NCI-H2196 (cell line): ENCODE results near the gene F12.

Experiments
- DNase-seq: peaks from one replicate; lab custom pipeline; 2025; ENCODE audit not compliant: unreplicated experiment; lab: John Stamatoyannopoulos, UW

F12 gene

DNA sequence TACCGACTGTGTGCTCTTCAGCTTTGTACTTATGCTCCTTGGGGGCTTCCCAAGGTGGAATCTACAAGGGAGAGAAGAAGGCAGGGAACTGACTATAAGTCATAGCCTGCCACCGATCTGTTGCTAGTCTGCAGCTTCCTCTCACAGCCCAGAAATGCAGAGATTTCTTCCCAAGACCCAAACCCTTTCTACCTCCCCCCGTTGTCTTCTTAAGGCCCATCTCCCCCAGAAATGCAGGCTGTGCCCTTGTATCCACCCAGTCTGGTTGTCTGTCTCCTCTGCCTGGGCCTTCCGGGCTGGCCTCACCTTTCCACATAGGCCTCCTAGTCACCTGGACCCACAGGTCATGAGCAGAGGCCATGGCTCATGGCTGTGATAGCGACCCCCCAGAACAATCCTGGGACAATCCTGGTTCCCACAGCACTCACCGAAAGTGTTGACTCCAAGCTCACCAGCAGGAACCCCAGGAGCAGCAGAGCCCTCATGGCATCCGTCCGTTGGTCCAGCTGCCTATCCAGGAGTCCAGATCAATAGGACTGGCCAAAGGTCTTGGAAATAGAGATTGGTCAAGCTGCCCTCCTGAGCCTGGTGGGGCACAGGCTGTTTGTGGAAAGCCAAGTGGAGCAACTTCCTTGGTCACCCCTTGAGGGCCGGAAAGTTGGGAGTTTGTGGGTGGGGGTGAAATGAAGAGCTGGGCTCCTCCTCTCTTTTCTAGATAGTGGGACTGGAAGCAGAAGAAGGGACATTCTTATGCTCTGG lies at the start of gene F12:
F12 (minus strand) TSS at position 522 of the 759 bp plus-strand sequence; CDS start at position 485, 37 bp downstream.
- DNase-seq: no peak

DNA sequence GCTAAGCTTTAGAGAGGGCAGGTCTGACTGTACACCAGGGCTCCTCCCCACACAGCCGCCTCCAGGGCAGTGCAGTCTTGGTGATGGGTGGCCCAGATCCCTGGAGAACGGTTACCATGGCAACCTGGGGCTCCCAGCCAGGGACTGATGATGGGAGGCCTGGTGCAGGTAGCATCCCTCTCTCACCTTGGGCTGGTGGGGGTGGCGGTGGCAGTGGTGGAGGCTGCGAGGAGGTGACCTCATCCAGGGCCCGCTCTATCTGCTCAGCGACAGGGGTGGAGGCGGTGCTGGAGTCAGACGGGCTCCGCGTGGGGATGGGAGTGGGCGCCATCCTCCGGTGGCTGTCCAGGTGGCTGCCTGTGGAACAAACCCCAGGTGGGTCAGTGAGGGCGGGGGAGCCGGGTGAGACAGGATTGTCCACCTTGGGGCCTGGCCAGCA lies 49.6 kb upstream of the F12 start:
- peak; percentile 41 for DNase-seq

DNA sequence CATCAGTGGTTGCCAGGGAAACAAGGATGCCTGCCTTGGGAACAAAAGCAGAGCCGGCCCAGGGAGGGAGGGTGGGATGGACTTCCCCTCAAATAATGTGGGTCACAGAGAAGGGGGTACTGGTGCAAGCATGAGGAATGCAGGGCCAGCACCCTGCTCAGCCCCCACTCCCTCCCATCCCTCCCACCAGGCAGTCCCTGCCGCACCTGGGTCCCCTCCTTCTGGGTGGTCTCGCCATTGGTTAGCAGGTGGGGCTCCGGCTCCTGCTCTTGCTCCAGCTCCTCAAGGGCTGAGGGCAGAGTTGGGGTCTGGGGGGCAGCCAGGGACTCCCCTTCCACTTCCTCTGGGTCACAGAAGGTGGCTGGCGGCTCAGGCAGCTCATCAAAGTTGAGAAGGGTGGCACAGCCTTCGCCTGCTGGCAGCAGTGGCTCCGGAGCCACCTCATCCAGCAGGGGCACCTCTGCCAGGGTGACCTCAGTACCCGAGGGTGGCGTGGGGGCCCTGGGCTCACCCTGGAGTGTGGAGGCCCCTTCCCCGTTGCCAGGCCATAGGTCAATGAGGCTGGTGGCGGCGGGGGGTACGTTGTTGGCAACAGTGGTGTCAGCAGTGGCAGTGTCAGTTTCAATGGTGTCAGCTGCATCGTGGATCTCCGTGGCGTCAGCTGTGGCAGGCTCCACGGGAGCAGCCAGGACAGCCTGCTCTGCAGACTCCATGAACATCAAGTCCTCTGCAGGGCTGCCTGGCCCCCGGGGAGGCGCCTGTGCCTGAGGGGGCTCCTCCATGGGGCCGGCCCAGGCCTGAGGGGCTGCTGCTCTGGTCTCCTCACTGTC lies 48.7 kb upstream of the F12 start:
- no peak for DNase-seq

DNA sequence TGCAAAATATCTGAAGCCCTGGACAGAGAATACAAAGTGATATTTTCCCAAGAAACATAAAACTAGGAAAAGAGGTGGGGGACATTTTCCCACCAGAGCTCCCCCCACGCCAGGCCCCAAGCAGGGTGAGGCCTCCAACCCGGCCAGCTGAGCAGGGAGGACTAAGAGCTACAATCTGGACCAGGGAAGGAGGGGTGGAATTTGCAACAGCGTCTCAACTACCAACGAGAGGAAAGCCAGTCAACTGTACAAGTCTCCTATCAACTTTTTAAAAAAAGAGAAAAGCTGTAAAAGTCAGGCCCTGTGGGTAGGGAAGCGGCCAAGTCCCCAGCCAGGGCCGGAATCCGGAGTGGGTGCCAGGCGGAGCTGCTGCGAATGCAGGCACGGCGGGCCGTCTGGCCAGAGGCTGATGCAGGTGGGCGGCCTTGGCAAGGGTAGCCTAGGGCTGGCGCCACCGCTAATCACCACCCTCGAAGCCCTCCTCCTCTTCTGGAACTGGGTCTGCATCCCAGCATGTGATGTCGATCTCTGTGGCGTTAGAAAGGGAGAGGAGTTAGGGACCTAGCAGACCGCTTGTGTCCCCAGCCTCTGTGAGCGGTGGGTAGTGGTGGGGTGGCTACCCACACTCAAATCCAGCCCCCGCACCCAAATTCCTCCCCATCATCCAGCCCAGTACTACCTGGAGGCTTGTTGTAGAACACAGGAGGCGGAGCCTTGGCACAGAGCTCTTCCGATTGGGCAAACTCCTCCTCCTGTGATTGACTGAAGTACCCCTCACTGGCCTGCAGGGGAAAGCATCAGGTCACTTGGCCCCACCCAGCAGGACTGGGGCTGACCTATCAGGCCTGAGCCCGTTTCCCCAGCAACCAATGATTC lies 47.9 kb upstream of the F12 start:
- peak; percentile 98 for DNase-seq

- no peak for DNase-seq
Measured at GRCh38 chr5:177456591-177456964, 47.2 kb upstream of the F12 start.

GRCh38 chr5:177455661-177456590 lies 46.6 kb upstream of the F12 start:
- peak; percentile 93 for DNase-seq

GRCh38 chr5:177455036-177455660 lies 45.8 kb upstream of the F12 start:
- peak; percentile 93 for DNase-seq

DNA sequence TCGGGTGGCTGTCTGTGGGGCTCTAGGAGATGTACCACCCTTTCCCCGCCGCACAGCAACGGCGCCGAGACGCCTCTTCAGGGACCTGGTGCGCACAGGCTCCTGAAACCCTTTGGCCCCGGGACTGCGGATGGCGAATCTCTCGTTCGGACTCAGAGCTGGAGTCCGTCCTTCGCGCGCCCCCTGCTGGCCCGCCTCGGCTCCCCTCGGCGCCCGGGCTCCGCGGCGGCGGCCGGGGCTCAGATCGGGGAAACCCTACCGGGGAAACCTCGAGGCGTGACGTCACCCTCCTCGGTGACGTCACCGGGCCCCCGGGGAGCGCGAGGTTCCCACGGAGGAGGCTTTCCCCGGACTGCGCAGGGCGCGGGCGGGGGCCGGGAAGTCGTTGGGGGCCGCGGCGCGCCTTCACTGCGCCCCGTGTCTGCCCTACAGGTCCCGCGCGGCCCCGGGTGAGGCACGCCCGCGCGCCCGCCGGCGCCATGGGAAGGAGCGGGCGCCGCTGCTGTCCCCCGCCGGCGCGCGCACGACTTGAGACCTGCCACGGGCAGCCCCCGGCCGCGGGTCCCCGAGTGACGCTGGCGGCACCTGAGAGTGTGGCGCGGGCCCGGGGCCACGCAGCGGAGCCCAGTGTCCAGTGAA lies 45.2 kb upstream of the F12 start:
- DNase-seq: peak; percentile 93

GRCh38 chr5:177453852-177454396 lies 44.6 kb upstream of the F12 start:
- no peak for DNase-seq

GRCh38 chr5:177452688-177453638 lies 43.6 kb upstream of the F12 start:
- no peak for DNase-seq

DNA sequence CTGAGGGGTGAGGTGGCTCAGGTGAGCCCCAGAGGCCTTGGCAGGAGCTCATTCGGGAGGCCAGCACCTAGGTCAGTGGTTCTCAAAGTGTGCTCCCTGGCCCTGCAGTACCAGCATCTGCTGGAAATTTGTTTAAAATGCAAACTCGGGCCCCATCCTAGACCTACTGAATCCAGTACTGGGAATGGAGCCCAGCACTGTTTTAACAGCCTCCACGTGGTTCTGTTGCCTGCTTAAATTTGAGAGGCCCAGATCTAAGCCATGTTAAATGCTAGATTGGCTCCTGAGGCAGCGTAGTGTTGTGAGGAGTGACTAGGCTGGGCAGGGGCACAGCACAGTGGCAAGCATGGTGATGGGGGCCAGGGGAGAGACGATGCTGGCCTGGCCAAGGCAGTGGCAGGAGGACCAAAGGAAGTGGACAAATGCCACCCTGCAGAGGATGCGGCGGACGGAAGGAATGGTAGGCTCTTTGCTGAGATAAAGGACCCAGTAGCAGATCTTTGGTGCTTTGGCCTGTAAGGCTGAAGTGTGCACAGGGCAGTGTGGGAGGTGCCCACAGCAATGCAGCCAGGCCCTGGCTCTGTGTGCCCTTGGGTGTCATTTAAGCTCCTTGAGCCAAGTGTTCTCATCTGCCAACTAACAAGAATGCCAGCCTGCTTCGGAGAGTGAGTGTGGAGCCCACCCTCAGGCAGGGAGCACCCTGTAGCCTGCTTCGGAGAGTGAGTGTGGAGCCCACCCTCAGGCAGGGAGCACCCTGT lies 41.5 kb upstream of the F12 start:
- DNase-seq: no peak

DNA sequence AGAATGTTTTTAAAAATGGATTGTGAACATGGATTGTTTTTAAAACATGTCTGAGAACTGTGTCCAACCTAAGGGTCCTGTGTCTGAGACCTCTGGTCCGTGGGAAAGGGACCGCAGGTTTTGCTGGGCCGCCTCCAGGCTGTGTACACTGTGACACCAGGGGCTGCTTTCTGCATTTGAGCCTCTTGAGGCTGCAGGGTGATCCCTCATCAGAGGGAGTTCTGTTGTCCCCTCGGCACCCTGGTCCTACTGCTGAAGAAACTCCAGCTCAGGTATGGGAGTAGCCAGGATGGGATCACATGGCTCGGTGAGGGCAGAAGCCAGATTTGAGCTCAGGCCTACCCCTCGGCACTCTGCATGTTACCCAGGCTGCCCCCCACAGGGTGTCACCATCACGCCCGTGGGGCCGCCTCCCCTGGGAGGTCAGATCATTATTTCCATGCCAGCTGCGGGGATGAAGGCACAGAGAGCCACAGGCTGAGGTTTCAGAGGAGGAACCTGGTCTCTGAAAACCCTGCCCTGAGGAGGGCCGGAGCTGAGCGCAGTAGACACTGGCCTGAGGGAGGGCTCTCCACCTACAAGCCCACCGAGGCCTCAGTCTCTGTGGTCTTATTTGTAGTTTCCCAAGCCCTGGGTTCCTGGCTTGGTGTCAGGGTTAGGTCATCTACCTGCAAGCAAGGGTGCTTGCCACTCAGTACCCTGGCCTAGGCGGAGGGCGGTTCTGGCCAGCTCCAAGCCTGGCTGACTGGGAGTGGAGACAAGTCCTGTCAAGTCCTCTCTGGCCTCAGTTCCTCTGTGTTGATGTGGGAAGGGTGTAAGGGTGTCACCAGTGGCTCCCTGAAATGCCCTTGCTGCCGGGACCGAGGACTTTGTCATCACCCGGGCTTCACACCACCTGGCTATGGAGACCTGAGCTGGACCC lies 40.0 kb upstream of the F12 start:
- no peak for DNase-seq

GRCh38 chr5:177448244-177448950 lies 39.0 kb upstream of the F12 start:
- DNase-seq: no peak

DNA sequence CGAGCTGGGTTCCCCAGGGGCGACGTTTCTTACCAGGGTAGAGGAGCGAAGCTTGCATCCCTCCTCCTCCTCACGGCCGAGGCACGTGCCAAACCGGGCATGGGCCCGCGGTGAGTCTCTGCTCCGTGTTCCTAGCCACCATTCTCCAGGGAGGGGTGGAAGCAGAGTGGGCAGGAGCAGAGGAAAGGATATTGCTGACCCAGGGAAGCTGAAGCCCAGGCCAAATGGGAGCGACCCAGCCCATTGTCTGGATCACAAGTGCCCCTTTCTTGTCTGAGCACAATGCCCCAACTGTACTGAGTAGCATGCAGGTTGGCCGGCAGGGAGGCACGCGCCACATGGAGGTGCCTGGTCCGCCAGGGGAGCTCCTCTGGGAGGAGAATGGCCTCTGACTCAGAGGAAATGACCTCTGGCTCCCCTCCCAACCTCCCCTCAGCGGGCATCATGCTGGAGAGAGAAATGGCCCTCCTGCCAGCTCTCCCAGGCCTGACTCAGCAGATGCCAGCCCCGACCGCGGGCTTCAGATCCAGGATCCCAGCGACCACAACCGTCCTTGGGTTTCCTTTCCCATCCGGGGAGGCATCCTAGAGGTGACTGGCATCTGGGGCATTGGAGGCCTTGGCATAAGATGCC lies 38.4 kb upstream of the F12 start:
- peak; percentile 83 for DNase-seq

DNA sequence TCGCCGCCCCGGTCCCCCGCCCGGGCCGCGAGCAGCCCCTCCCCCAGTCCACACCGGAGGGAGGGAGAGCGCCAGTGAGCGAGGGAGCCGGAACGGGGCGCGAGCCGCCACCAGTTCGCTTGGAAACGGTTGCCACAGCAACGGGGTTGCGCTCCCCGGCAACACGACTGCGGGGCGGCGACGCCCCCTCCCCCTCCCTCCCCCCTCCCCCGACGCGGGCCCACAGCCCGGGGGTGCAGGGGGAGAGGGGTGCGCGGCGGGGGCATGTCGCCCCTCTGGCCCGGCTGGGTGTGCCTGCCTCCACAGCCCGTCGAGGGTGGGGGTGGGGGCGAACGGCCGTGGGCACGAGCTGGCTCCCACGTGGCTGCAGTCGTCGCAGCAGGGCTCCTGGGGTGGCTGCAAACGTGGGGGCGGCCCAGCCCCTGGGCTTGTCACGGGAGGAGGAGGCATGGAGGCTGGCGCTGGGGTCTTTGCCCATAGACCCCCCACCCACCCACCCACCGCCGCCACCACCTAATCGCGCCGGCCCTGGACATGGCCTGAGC lies 37.8 kb upstream of the F12 start:
- DNase-seq: peak; percentile 83
